HEK293 (cell line): ENCODE data around the gene LLGL1.

Source experiments
- MYNN ChIP-seq: fragments of 450-650 bp; formaldehyde crosslinking; IDR thresholded peaks from 2 replicates; pipeline ENCODE4 v1.5.1; 2016; ENCODE audit warnings: missing biosample characterization, missing genetic modification characterization, borderline replicate concordance
- YY1 ChIP-seq: fragments of 450-650 bp; formaldehyde crosslinking; IDR thresholded peaks from 2 replicates; pipeline ENCODE4 v1.5.1; 2018; ENCODE audit warnings: missing biosample characterization, missing genetic modification characterization
- ZNF121 ChIP-seq: fragments of 450-650 bp; formaldehyde crosslinking; IDR thresholded peaks from 2 replicates; pipeline ENCODE4 v1.5.1; 2016; ENCODE audit warnings: missing biosample characterization, missing genetic modification characterization
- ZNF155 ChIP-seq: fragments of 450-650 bp; formaldehyde crosslinking; IDR thresholded peaks from 2 replicates; pipeline ENCODE4 v1.5.1; 2016; ENCODE audit warnings: missing biosample characterization, missing genetic modification characterization
- ZNF324 ChIP-seq: fragments of 450-650 bp; formaldehyde crosslinking; IDR thresholded peaks from 2 replicates; pipeline ENCODE4 v1.5.1; 2016; ENCODE audit warnings: missing biosample characterization, missing genetic modification characterization
- ZNF449 ChIP-seq: fragments of 450-650 bp; formaldehyde crosslinking; IDR thresholded peaks from 2 replicates; pipeline ENCODE4 v1.5.1; 2017; ENCODE audit warnings: missing biosample characterization, mild to moderate bottlenecking, missing genetic modification characterization, moderate library complexity
- ZNF529 ChIP-seq: fragments of 450-650 bp; formaldehyde crosslinking; IDR thresholded peaks from 2 replicates; pipeline ENCODE4 v1.5.1; 2017; ENCODE audit warnings: missing genetic modification characterization, missing biosample characterization; ENCODE audit not compliant: insufficient replicate concordance
- ZNF555 ChIP-seq: fragments of 450-650 bp; formaldehyde crosslinking; conservative IDR thresholded peaks from 2 replicates; pipeline ENCODE4 v1.5.1; 2017; ENCODE audit warnings: missing biosample characterization, mild to moderate bottlenecking, missing genetic modification characterization, inconsistent platforms
- ZNF600 ChIP-seq: fragments of 450-650 bp; formaldehyde crosslinking; IDR thresholded peaks from 2 replicates; pipeline ENCODE4 v1.5.1; 2016; ENCODE audit warnings: missing biosample characterization, missing genetic modification characterization
- ZNF670 ChIP-seq: fragments of 450-650 bp; formaldehyde crosslinking; IDR thresholded peaks from 2 replicates; pipeline ENCODE4 v1.5.1; 2016; ENCODE audit warnings: missing biosample characterization, missing genetic modification characterization, low read depth
- ZNF768 ChIP-seq: fragments of 450-650 bp; formaldehyde crosslinking; IDR thresholded peaks from 2 replicates; pipeline ENCODE4 v1.5.1; 2018; ENCODE audit warnings: missing biosample characterization, mild to moderate bottlenecking, missing genetic modification characterization
- ZNF837 ChIP-seq: fragments of 450-650 bp; formaldehyde crosslinking; IDR thresholded peaks from 2 replicates; pipeline ENCODE4 v1.5.1; 2016; ENCODE audit warnings: missing biosample characterization, missing genetic modification characterization
- TF ChIP-seq, protein P1 (sequence below): fragments of 450-650 bp; formaldehyde crosslinking; IDR thresholded peaks from 2 replicates; pipeline ENCODE4 v1.5.1; 2016; ENCODE audit warnings: missing biosample characterization, missing genetic modification characterization
- TF ChIP-seq, protein P2 (sequence below): fragments of 450-650 bp; formaldehyde crosslinking; IDR thresholded peaks from 2 replicates; pipeline ENCODE4 v1.5.1; 2016; ENCODE audit warnings: missing biosample characterization, missing genetic modification characterization

GRCh38 chr17:18197535-18198194 lies 27.8 kb upstream of the LLGL1 start:
- TF ChIP-seq, protein P1, sequence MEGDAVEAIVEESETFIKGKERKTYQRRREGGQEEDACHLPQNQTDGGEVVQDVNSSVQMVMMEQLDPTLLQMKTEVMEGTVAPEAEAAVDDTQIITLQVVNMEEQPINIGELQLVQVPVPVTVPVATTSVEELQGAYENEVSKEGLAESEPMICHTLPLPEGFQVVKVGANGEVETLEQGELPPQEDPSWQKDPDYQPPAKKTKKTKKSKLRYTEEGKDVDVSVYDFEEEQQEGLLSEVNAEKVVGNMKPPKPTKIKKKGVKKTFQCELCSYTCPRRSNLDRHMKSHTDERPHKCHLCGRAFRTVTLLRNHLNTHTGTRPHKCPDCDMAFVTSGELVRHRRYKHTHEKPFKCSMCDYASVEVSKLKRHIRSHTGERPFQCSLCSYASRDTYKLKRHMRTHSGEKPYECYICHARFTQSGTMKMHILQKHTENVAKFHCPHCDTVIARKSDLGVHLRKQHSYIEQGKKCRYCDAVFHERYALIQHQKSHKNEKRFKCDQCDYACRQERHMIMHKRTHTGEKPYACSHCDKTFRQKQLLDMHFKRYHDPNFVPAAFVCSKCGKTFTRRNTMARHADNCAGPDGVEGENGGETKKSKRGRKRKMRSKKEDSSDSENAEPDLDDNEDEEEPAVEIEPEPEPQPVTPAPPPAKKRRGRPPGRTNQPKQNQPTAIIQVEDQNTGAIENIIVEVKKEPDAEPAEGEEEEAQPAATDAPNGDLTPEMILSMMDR (tag by site-specific recombination): no peak
- TF ChIP-seq ZNF324 (tag by site-specific recombination) (no peak), ZNF529 (tag by site-specific recombination) (no peak), ZNF121 (tag by site-specific recombination) (no peak), ZNF837 (tag by site-specific recombination) (no peak), ZNF555 (no peak), ZNF670 (tag by site-specific recombination) (no peak), ZNF449 (no peak), ZNF155 (tag by site-specific recombination) (no peak), ZNF768 (tag by site-specific recombination) (no peak), YY1 (tag by site-specific recombination) (no peak), ZNF600 (no peak), MYNN (tag by site-specific recombination) (no peak)
- TF ChIP-seq, protein P2, sequence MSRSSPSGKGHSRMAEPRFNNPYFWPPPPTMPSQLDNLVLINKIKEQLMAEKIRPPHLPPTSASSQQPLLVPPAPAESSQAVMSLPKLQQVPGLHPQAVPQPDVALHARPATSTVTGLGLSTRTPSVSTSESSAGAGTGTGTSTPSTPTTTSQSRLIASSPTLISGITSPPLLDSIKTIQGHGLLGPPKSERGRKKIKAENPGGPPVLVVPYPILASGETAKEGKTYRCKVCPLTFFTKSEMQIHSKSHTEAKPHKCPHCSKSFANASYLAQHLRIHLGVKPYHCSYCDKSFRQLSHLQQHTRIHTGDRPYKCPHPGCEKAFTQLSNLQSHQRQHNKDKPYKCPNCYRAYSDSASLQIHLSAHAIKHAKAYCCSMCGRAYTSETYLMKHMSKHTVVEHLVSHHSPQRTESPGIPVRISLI: no peak
